Fibroblast of pulmonary artery (primary cell): ENCODE measurements around the gene ANKRD10.

ENCODE experiments used
- DNase-seq: peaks from one replicate; pipeline ENCODE4 v3.0.0-alpha.2; 2010; ENCODE audit warnings: low read depth
- H3K4me3 ChIP-seq: replicated peaks from 2 replicates; pipeline ENCODE4 v1.5.1; 2011; ENCODE audit warnings: low read depth, mild to moderate bottlenecking, control low read depth, low read length, moderate library complexity
- CTCF ChIP-seq: IDR thresholded peaks from 2 replicates; pipeline ENCODE4 v1.5.1; 2011; ENCODE audit warnings: mild to moderate bottlenecking, control low read depth, low read length, inconsistent platforms; ENCODE audit errors: missing control alignments

ANKRD10 gene

GRCh38 chr13:110860983-110861382 lies 53.9 kb downstream of the ANKRD10 start:
- no peak for DNase-seq
- TF ChIP-seq CTCF, result no peak
- no peak overlapping the region for H3K4me3 ChIP-seq

- DNase-seq, result no peak
- no peak overlapping the region for H3K4me3 ChIP-seq
- TF ChIP-seq CTCF, result no peak
Observed at GRCh38 chr13:110856942-110857835, 57.7 kb downstream of the ANKRD10 start.

DNA sequence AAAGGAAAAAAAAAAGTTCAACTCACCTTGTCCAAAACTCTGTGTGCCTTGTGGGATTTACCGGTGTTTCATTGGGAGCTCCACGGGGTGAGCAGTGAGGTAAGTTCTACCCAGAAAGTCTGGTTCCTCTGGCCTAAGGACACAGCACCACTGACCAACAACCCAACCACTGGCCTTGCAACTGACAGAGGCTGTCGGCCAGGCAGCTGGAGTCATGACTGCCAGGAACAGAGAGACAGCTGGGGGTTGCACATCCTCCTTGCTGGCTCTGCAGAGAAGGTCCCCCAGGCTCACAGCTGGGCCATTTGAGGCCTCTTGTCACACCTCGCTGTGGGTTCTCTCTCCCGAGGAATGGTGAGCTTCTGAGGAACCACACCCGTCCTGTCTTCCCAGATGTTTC lies 59.5 kb downstream of the ANKRD10 start:
- DNase-seq, result no peak
- TF ChIP-seq CTCF, result no peak
- H3K4me3 ChIP-seq, result no peak overlapping the region

DNA sequence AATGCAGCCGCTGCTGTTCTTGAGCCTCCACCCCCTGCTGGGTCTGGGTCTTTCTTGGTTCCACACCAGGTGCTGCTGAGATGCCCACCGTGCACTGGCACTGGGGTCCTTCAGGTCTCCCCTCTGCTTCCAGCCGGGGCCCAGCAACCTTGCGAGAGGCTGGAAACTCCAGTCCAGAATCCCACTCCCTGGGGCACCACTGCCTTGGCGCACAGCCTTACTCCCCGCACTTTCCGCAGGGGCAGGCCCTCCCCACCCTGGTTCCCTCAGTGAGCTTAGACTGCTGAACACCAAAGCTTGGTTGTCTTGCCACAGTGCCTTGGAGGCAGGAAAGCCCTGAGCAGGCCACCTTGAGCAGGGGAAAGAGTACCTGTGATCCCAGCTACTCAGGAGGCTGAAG lies 60.0 kb downstream of the ANKRD10 start:
- no peak for DNase-seq
- no peak overlapping the region for H3K4me3 ChIP-seq
- TF ChIP-seq CTCF, result no peak

- H3K4me3 ChIP-seq, result no peak overlapping the region
- DNase-seq, result no peak
Observed at GRCh38 chr13:110853235-110853721, 61.6 kb downstream of the ANKRD10 start.

GRCh38 chr13:110850840-110851239 lies 64.0 kb downstream of the ANKRD10 start:
- DNase-seq, result no peak
- no peak for TF ChIP-seq CTCF
- no peak overlapping the region for H3K4me3 ChIP-seq

More at GRCh38 chr13:110853235-110853721, 61.6 kb downstream of the ANKRD10 start:
- no peak for TF ChIP-seq CTCF
